NCI-H2107 (cell line): ENCODE data around the gene PRKRA.
"Not testable (repeated sequence)": the region's sequence is repeated elsewhere in the genome, so short reads cannot be mapped to it uniquely, and the experiment has no call there.

Experiments used
- DNase-seq: peaks from one replicate; lab custom pipeline; 2025; lab: John Stamatoyannopoulos, UW

Gene PRKRA

GRCh38 chr2:178457390-178457886 is 6.5 kb upstream of the PRKRA start:
- no peak for DNase-seq

DNA sequence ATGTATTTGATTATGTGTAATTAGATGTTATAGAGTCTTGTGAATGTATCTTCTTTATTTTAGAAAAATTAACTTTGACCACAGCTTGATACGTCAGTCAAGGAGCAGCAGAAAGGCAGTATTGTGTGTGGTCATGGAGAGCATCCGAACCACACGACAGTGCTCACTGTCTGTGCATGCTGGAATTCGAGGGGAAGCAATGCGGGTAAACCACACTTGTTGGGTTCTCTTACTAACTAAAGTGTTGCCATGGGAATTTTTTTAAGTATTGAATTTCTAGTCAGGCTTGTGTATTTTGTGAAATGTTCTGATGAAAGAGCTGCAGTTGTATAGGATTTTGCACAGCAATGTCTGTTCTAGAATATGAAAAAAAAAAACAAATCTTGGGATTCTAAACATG is 5.0 kb upstream of the PRKRA start:
- DNase-seq = no peak

GRCh38 chr2:178452870-178453269 is 1.9 kb upstream of the PRKRA start:
- no peak for DNase-seq

DNA sequence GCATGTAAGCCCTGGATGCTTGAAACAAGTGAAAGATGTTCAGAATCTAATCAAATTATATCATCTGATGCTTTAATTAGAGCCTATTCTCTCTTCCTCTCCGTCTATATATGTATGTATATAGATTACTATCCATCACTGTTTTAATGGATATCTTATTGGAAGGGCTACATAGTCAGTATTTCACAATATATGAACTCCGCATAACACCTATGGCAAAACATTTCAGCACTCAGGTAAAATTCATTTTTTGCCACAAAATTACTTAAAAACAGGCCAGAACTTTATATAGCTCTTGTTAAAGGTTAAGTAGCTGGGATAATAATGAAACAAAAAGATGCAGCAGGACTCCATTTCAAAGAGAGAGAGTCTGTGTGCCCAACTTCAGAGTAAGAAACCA is 1.4 kb upstream of the PRKRA start:
- no peak for DNase-seq

GRCh38 chr2:178450524-178450773 is 526 bp downstream of the PRKRA start:
- no peak for DNase-seq

- DNase-seq = no peak
Measured at GRCh38 chr2:178449700-178450523, 1.1 kb downstream of the PRKRA start.

DNA sequence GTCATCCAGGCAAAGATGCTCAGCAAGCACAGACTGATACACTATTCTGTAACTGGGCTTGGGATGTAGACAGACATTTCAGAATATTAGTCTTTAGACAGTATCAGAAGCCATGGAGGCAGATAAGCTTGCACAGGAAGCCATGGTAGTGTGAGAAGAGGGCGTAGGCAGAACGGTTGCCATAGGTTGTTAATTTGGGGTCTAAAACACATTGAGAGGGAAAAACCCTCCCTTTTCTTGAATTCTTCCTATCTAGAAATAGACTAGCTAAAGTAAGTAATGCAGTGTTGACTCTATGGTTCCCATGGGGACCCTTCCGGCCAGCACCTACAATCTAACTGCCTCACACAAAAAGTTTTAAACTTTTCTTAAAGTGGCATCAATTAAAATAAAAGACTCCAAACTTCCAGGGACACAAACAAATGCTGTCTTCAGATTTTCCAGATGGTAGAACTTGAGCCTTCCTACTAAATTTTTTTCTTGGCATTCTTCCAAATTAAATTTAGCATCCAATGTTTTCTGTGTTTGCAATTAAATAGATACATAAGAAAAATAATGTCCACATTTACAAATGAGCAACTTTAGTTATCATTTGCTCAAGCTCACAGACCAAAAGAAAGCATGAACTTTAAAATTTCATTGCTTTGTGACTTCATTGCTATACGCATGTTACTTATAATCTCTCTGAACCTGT is 1.9 kb downstream of the PRKRA start:
- DNase-seq = no peak

- DNase-seq = no peak
Measured at GRCh38 chr2:178441426-178441825, 9.5 kb downstream of the PRKRA start.

DNA sequence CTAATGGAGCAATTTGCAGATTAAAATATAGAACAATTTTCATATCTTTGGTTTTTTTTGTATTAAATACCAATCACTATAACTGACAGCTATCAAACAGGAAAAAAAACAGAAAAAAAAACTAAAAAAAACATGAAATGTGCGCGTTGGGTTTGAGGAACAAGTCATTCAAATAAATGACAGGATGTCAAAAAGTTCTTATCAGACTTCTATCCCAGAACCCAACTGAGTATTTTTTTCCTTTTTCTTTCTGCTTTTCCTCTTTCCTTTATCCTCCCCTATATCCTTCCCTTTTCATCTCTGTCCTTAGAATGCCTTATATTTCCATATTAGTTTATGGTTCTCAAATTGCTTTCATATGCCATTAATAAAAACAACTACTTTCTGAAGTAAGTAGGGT is 14.3 kb downstream of the PRKRA start:
- no peak for DNase-seq

DNA sequence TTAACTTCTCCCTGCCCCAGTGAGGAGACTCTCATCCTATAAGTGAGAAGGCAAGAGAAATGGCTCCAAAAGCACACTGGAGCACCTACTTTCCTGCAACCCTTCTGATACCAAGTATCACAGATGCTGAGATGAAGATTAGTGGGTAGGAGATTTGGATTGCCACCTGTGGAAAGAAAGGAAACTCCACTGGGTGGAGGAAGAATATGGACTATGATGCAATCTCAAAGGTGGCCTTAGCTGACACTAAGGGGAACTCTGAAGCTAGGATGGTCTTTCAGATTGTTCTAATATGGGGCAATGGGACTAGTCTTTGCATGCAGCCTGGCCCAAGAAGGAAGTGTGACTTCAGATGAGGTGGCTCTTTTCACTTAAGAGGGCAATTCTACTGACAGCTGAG is 21.6 kb downstream of the PRKRA start:
- DNase-seq = no peak

- DNase-seq = no peak
Measured at GRCh38 chr2:178428396-178428806, 22.6 kb downstream of the PRKRA start.

GRCh38 chr2:178427458-178427857 is 23.5 kb downstream of the PRKRA start:
- no peak for DNase-seq

- DNase-seq = no peak
Measured at GRCh38 chr2:178426388-178426787, 24.6 kb downstream of the PRKRA start.

GRCh38 chr2:178425255-178425827 is 25.6 kb downstream of the PRKRA start:
- no peak for DNase-seq

- DNase-seq = not testable (repeated sequence)
Measured at GRCh38 chr2:178423746-178424145, 27.2 kb downstream of the PRKRA start.

DNA sequence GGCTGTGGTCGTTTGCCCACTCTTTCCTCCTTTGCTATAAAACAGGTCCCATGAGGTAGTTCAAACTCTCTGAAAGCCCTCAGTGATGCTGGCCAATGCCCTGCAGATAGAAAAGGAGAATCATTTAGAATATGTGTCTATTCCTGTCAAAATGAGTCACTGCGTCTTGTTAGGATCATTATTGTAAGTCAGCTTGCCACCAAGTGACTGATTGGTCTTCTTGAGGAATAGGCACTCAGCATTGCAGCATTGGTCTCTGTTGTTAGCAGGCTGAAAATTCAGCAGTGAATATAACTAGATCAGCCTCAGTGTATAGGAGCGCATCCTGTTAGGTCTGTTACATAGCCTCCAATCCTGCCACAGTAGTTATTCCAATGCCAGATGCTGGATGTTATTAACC is 28.9 kb downstream of the PRKRA start:
- no peak for DNase-seq

DNA sequence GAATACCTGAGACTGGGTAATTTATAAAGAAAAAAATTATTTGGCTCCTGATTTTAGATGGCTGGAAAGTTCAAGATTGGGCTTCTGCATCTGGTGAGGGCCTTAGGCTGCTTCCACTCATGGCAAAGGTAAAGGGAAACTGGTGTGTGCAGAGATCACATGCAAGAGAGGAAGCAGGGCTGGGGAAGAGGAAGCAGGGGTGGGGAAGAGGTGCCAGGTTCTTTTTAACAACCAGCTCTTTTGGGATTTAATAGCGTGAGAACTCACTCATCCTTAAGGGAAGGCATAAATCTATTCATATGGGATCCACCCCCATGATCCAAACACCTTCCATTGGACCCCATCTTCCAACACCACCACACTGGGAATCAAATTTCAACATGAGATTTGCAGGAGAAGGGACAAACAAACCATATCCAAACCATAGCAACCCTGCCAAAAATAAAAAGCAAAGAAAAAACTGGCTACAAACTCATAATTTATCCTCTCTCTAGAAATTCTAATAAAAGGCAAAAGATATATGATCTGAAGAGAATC is 30.4 kb downstream of the PRKRA start:
- DNase-seq = no peak

DNA sequence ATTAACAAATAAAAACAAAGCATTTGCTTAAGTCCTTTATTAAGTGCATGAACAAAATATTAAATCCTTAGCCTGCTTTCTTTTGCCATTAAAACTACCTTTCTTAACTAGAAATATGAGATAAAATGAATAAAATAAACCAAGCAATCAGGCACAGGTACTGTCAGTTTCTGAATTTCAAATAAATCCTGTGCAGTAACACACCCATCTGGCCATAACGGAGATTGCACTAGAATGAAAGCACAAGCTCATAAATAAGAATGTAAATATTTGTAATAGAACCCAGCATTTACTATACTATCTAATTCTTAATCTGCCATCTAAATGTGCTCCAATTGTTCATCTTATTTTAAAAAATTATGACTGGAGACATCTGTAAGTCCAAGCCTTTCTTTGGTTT is 31.9 kb downstream of the PRKRA start:
- DNase-seq = no peak

DNA sequence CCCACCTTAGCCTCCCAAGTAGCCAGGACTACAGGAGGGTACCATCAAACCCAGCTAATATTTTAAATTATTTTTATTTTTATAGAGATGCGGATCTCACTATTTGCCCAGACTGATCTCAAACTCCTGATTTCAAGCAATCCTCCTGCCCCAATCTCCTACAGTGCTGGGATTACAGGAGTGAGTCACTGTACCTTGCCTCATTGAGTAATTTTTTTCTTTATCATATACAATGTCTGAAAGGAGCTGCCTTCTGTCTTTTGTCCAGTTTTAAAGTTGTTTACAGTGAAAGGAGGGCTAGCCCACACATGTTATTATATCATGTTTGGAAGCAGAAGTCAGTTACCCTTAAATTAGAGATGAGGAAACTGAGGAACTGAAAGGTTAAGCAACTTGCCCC is 32.5 kb downstream of the PRKRA start:
- DNase-seq = no peak

GRCh38 chr2:178417916-178418315 is 33.1 kb downstream of the PRKRA start:
- DNase-seq = no peak

DNA sequence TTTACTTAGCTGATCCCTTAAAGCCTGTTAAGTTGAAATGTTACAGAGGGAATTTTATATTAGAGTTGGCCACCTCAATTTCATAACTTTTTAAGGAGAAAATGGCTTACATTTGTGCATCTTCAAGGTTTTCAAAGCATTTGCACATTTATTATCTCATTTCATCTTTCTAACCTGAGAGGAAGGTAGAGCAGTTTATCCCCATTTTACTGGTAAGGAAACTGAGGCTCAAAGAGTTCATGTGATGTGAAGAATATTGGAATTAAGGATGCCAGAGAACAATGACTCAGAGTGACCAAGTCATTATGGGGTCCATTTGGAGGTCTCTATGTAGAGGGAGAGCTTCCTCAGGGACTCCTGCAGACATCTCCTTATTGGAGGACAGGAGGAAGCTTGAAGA is 35.0 kb downstream of the PRKRA start:
- no peak for DNase-seq

- peak; percentile 87 for DNase-seq
Measured at GRCh38 chr2:178414266-178415247, 36.4 kb downstream of the PRKRA start.
